ENCODE measurements around the gene KCNK1.

The KCNK1 gene

GRCh38 chr1:233654658-233655280 is 40.9 kb downstream of the KCNK1 start:
- in situ Hi-C loops (cut with HindIII; ENCODE audit: low pct_unique_long_range_greater_than_20kb, low sequenced_read_pairs), result no loop called here
- DNase-seq (ENCODE audit: low read depth in 1 of 2, low spot score in 1 of 2), result peak in 1 of 2 experiments; percentile 25
- no peak for TF ChIP-seq JUND (IDR thresholded peaks at IDR 0.05; ENCODE audit: low read depth)

GRCh38 chr1:233655301-233655740 is 41.4 kb downstream of the KCNK1 start:
- no peak for TF ChIP-seq JUND (IDR thresholded peaks at IDR 0.05; ENCODE audit: low read depth)
- in situ Hi-C loops (cut with HindIII; ENCODE audit: low pct_unique_long_range_greater_than_20kb, low sequenced_read_pairs), result no loop called here
- DNase-seq (ENCODE audit: low read depth in 1 of 2, low spot score in 1 of 2), result no peak

GRCh38 chr1:233656032-233656635 is 42.2 kb downstream of the KCNK1 start:
- no peak for TF ChIP-seq JUND (IDR thresholded peaks at IDR 0.05; ENCODE audit: low read depth)
- in situ Hi-C loops (cut with HindIII; ENCODE audit: low pct_unique_long_range_greater_than_20kb, low sequenced_read_pairs), result no loop called here
- DNase-seq (ENCODE audit: low read depth in 1 of 2, low spot score in 1 of 2), result no peak

- no peak for TF ChIP-seq JUND (IDR thresholded peaks at IDR 0.05; ENCODE audit: low read depth)
- no peak for DNase-seq (ENCODE audit: low read depth in 1 of 2, low spot score in 1 of 2)
- in situ Hi-C loops (cut with HindIII; ENCODE audit: low pct_unique_long_range_greater_than_20kb, low sequenced_read_pairs), result no loop called here
Measured at GRCh38 chr1:233656687-233657086, 42.8 kb downstream of the KCNK1 start.

GRCh38 chr1:233657466-233657865 is 43.6 kb downstream of the KCNK1 start:
- no peak for DNase-seq (ENCODE audit: low read depth in 1 of 2, low spot score in 1 of 2)
- no peak for TF ChIP-seq JUND (IDR thresholded peaks at IDR 0.05; ENCODE audit: low read depth)
- in situ Hi-C loops (cut with HindIII; ENCODE audit: low pct_unique_long_range_greater_than_20kb, low sequenced_read_pairs), result no loop called here

GRCh38 chr1:233659495-233659894 is 45.6 kb downstream of the KCNK1 start:
- no peak for TF ChIP-seq JUND (IDR thresholded peaks at IDR 0.05; ENCODE audit: low read depth)
- DNase-seq (ENCODE audit: low read depth in 1 of 2, low spot score in 1 of 2), result no peak
- in situ Hi-C loops (cut with HindIII; ENCODE audit: low pct_unique_long_range_greater_than_20kb, low sequenced_read_pairs), result no loop called here

- no peak for DNase-seq (ENCODE audit: low read depth in 1 of 2, low spot score in 1 of 2)
- no peak for TF ChIP-seq JUND (IDR thresholded peaks at IDR 0.05; ENCODE audit: low read depth)
- in situ Hi-C loops (cut with HindIII; ENCODE audit: low pct_unique_long_range_greater_than_20kb, low sequenced_read_pairs), result no loop called here
Measured at GRCh38 chr1:233661376-233662159, 47.7 kb downstream of the KCNK1 start.

- in situ Hi-C loops (cut with HindIII; ENCODE audit: low pct_unique_long_range_greater_than_20kb, low sequenced_read_pairs), result no loop called here
- TF ChIP-seq JUND (IDR thresholded peaks at IDR 0.05; ENCODE audit: low read depth), result no peak
- no peak for DNase-seq (ENCODE audit: low read depth in 1 of 2, low spot score in 1 of 2)
Measured at GRCh38 chr1:233662575-233663304, 48.8 kb downstream of the KCNK1 start.

GRCh38 chr1:233664253-233664652 is 50.3 kb downstream of the KCNK1 start:
- in situ Hi-C loops (cut with HindIII; ENCODE audit: low pct_unique_long_range_greater_than_20kb, low sequenced_read_pairs), result no loop called here
- DNase-seq (ENCODE audit: low read depth in 1 of 2, low spot score in 1 of 2), result no peak
- no peak for TF ChIP-seq JUND (IDR thresholded peaks at IDR 0.05; ENCODE audit: low read depth)

GRCh38 chr1:233664804-233665574 is 51.1 kb downstream of the KCNK1 start:
- in situ Hi-C loops (cut with HindIII; ENCODE audit: low pct_unique_long_range_greater_than_20kb, low sequenced_read_pairs), result no loop called here
- no peak for DNase-seq (ENCODE audit: low read depth in 1 of 2, low spot score in 1 of 2)
- TF ChIP-seq JUND (IDR thresholded peaks at IDR 0.05; ENCODE audit: low read depth), result no peak

- in situ Hi-C loops (cut with HindIII; ENCODE audit: low pct_unique_long_range_greater_than_20kb, low sequenced_read_pairs), result no loop called here
- TF ChIP-seq JUND (IDR thresholded peaks at IDR 0.05; ENCODE audit: low read depth), result no peak
- no peak for DNase-seq (ENCODE audit: low read depth in 1 of 2, low spot score in 1 of 2)
Measured at GRCh38 chr1:233665575-233666270, 51.8 kb downstream of the KCNK1 start.
